BE2C (cell line): ENCODE results near the gene EIF4A2.

Source experiments
- DNase-seq: peaks from one replicate; pipeline ENCODE4 v3.0.0-alpha.2; 2020
- H3K27me3 ChIP-seq: fragments of 250-450 bp; sonication (Bioruptor Pico); 2 replicates; pipeline ENCODE4 v1.5.1; 2020; ENCODE audit warnings: mild to moderate bottlenecking
- H3K36me3 ChIP-seq: fragments of 250-450 bp; sonication (Bioruptor Pico); 2 replicates; pipeline ENCODE4 v1.5.1; 2020; ENCODE audit warnings: mild to moderate bottlenecking
- H3K4me1 ChIP-seq: fragments of 250-450 bp; sonication (Bioruptor Pico); 2 replicates; pipeline ENCODE4 v1.5.1; 2020
- H3K4me3 ChIP-seq: 2 replicates; pipeline ENCODE4 v1.5.1; 2011; ENCODE audit warnings: low read depth, low read length
- H3K9me3 ChIP-seq: fragments of 250-450 bp; sonication (Bioruptor Pico); 2 replicates; pipeline ENCODE4 v1.5.1; 2020
- CTCF ChIP-seq: IDR thresholded peaks from 2 replicates; pipeline ENCODE4 v1.5.1; 2012; ENCODE audit warnings: mild to moderate bottlenecking, low read depth, low read length

The EIF4A2 gene

GRCh38 chr3:186783731-186784515 is 546 bp downstream of the EIF4A2 start:
- DNase-seq, result peak; percentile 81
- no peak for TF ChIP-seq CTCF
- Histone ChIP-seq H3K27me3 (no peaks in the 10 kb centered on the region), H3K4me3 (peak overlapping the region; percentile 100), H3K9me3 (no peaks in the 10 kb centered on the region), H3K4me1 (peaks cover 14% of the 10 kb centered on the region), H3K36me3 (peaks cover 57% of the 10 kb centered on the region)

DNA sequence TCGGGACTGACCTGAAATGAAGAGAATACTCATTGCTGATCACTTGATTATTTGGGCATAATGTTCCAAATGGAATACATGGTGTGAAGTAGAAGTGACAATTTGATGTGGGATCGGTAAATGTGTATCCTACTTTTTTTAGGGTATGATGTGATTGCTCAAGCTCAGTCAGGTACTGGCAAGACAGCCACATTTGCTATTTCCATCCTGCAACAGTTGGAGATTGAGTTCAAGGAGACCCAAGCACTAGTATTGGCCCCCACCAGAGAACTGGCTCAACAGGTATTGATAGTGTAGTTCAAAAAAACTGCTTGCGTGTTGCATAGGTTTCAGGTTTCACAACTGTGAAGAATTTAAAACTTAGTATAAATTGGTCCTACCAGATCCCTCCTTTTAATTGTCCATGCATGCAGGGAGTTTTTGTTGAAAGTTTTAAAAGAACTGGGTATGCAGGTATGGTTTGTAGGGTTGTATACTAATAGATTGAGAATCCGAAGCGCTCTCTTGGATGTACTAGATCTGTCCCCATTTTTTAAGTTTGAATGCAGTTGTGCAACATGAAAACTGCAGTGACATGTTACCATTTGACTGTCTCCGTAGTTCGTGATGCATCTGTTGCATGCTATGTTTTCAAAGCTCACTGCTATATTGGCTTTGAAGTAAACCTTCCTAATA is 1.6 kb downstream of the EIF4A2 start:
- H3K4me1 ChIP-seq, result peaks cover 14% of the 10 kb centered on the region

GRCh38 chr3:186785495-186786018 is 2.2 kb downstream of the EIF4A2 start:
- H3K4me1 ChIP-seq, result peaks cover 14% of the 10 kb centered on the region
- peaks cover 74% of the 10 kb centered on the region for H3K36me3 ChIP-seq
- no peaks in the 10 kb centered on the region for H3K9me3 ChIP-seq
- peak overlapping the region; percentile 100 for H3K4me3 ChIP-seq
- H3K27me3 ChIP-seq, result no peaks in the 10 kb centered on the region; the same call in 1 of the 2 replicates
- TF ChIP-seq CTCF, result no peak
- DNase-seq, result no peak

More for the DNA sequence above, 1.6 kb downstream of the EIF4A2 start:
- no peaks in the 10 kb centered on the region for H3K9me3 ChIP-seq
- peak overlapping the region; percentile 100 for H3K4me3 ChIP-seq
- H3K36me3 ChIP-seq, result peaks cover 68% of the 10 kb centered on the region
- DNase-seq, result no peak
- no peak for TF ChIP-seq CTCF
- no peaks in the 10 kb centered on the region for H3K27me3 ChIP-seq

DNA sequence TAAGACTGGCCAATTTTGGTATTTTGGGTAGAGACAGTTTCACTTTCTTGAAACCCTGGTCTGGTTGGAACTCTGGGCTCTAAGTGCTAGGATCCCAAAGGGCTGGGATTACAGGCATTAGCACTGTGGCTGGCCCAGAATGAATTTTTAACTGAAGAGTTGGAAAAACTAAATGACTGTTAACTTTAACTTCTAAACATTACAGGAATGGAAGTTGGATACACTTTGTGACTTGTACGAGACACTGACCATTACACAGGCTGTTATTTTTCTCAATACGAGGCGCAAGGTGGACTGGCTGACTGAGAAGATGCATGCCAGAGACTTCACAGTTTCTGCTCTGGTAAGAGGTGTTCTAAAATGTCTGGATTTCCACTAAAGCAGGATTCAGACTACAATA is 3.5 kb downstream of the EIF4A2 start:
- H3K4me1 ChIP-seq, result peaks cover 14% of the 10 kb centered on the region
- DNase-seq, result no peak
- H3K36me3 ChIP-seq, result peaks cover 86% of the 10 kb centered on the region

GRCh38 chr3:186787642-186788481 is 4.5 kb downstream of the EIF4A2 start:
- Histone ChIP-seq H3K27me3 (no peaks in the 10 kb centered on the region; the same call in 1 of the 2 replicates), H3K4me1 (peaks cover 14% of the 10 kb centered on the region), H3K4me3 (peak overlapping the region; percentile 100), H3K9me3 (no peaks in the 10 kb centered on the region), H3K36me3 (peaks cover 93% of the 10 kb centered on the region)
- TF ChIP-seq CTCF, result no peak
- DNase-seq, result no peak

More for the DNA sequence above, 3.5 kb downstream of the EIF4A2 start:
- Histone ChIP-seq H3K9me3 (no peaks in the 10 kb centered on the region), H3K27me3 (no peaks in the 10 kb centered on the region; the same call in 1 of the 2 replicates), H3K4me3 (peak overlapping the region; percentile 100)
- TF ChIP-seq CTCF, result no peak
